Astrocyte (in vitro differentiated cells and primary cell): ENCODE measurements around the gene CCZ1.

Source experiments
- CTCF ChIP-seq: IDR thresholded peaks from 2 replicates; pipeline ENCODE4 v1.5.1; 2011; ENCODE audit warnings: low read depth, mild to moderate bottlenecking, inconsistent platforms, low read length, moderate library complexity; ENCODE audit not compliant: insufficient read depth
- EZH2 ChIP-seq: IDR thresholded peaks from 2 replicates; pipeline ENCODE4 v1.6.1; 2012; ENCODE audit warnings: mild to moderate bottlenecking, low read length, inconsistent platforms; ENCODE audit not compliant: insufficient read depth

- TF ChIP-seq CTCF: no peak
- TF ChIP-seq EZH2: no peak
Measured at GRCh38 chr7:5854738-5855137, 43.8 kb upstream of the CCZ1 start.
